Thyroid gland (tissue), 4 donors: ENCODE data around the gene NME9. TPM values are rescaled to one million over a fixed set of nuclear protein-coding genes. Genes with fewer than 3 reads are reported as not detected.

ENCODE experiments used
- DNase-seq, 2 donors: peaks; one replicate each; pipeline ENCODE4 v3.0.0-alpha.2; 2019
- H3K27ac ChIP-seq, 3 donors: fragments of 200-600 bp; sonication (generic); 1 replicate in 2 of 3; 2 replicates in 1 of 3; pipeline ENCODE4 v1.5.1; 2016 to 2019; ENCODE audit warnings: mild to moderate bottlenecking in 1 of 3, moderate library complexity in 1 of 3
- H3K27me3 ChIP-seq: fragments of 200-600 bp; sonication (generic); one replicate; pipeline ENCODE4 v1.5.1; 2019
- H3K36me3 ChIP-seq, 2 donors: fragments of 200-600 bp; sonication (generic); one replicate each; pipeline ENCODE4 v1.5.1; 2016 to 2019
- H3K4me1 ChIP-seq, 2 donors: fragments of 200-600 bp; sonication (generic); one replicate each; pipeline ENCODE4 v1.5.1; 2017 to 2019
- H3K4me3 ChIP-seq, 3 donors: fragments of 200-600 bp; sonication (generic); replicated peaks in 1 of 3; 1 replicate in 2 of 3; 2 replicates in 1 of 3; pipeline ENCODE4 v1.5.1; 2016; ENCODE audit warnings: mild to moderate bottlenecking in 1 of 3
- H3K9me3 ChIP-seq: fragments of 200-600 bp; sonication (generic); one replicate; pipeline ENCODE4 v1.5.1; 2017
- CTCF ChIP-seq, 6 experiments: fragments of 200-600 bp in 3 of 6; fragments of 450-650 bp in 3 of 6; sonication (generic) in 3 of 6; IDR thresholded peaks; one replicate each; pipeline ENCODE4 v1.5.1; 2016 to 2019; ENCODE audit warnings: antibody characterized with exemption in 6 of 6, mild to moderate bottlenecking in 2 of 6, inconsistent platforms in 1 of 6, moderate library complexity in 1 of 6
- POLR2A ChIP-seq, 2 donors: fragments of 450-650 bp; IDR thresholded peaks; one replicate each; pipeline ENCODE4 v1.6.1; 2017; ENCODE audit warnings: antibody characterized with exemption in 2 of 2, mild to moderate bottlenecking in 2 of 2, moderate library complexity in 1 of 2
- WGBS, 2 donors: methylation state at CpG; one replicate each; pipeline ENCODE4 v1.1.5; 2017; 5-methylcytosine and 5-hydroxymethylcytosine counted together
- intact Hi-C: fragments of 100-400 bp; cut with DNase I; formaldehyde crosslinking; loops from one replicate; pipeline ENCODE4 v1.15.1; 2023
- total RNA-seq, 4 donors: library from RNA; depleted of rRNA; stranded (reverse); fragments of >200 nt; gene quantifications; one replicate each; pipeline ENCODE4 v1.2.3, GENCODE V29; 2016

The NME9 gene
- total RNA-seq, 4 donors from 2014 or later: 1.3 to 2.7 (median 2.6) TPM; not detected in 1

- WGBS, 2 donors: 92 to 96% methylated on average over 3 of the region's 3 CpGs
- Histone ChIP-seq H3K36me3 (peaks cover 19 to 60% of the 10 kb centered on the region in 2 donors), H3K27me3 (no peaks in the 10 kb centered on the region), H3K4me1 (no peaks in the 10 kb centered on the region), H3K27ac (no peak overlapping the region), H3K4me3 (no peak overlapping the region), H3K9me3 (no peaks in the 10 kb centered on the region)
- intact Hi-C loops: no loop called here
- no peak for TF ChIP-seq POLR2A (IDR thresholded peaks at IDR 0.05)
- TF ChIP-seq CTCF (IDR thresholded peaks at IDR 0.05): no peak
- no peak for DNase-seq
These were observed 40.0 kb downstream of the NME9 start for GRCh38 chr3:138289701-138290100.

- peaks cover 23 to 62% of the 10 kb centered on the region in 2 donors for H3K36me3 ChIP-seq
- H3K9me3 ChIP-seq: no peaks in the 10 kb centered on the region
- intact Hi-C loops: no loop called here
- no peaks in the 10 kb centered on the region for H3K27me3 ChIP-seq
- no peak overlapping the region for H3K4me3 ChIP-seq
- WGBS, 2 donors: 82 to 96% methylated on average over 2 of the region's 2 CpGs
- H3K27ac ChIP-seq: no peak overlapping the region
- H3K4me1 ChIP-seq: no peaks in the 10 kb centered on the region
- TF ChIP-seq POLR2A (IDR thresholded peaks at IDR 0.05): no peak
- no peak for TF ChIP-seq CTCF (IDR thresholded peaks at IDR 0.05)
- DNase-seq: no peak
These were observed 40.4 kb downstream of the NME9 start for GRCh38 chr3:138289260-138289659.

- 95 to 96% methylated on average over 2 of the region's 2 CpGs for WGBS, 2 donors
- Histone ChIP-seq H3K27ac (no peak overlapping the region), H3K36me3 (peaks cover 24 to 42% of the 10 kb centered on the region in 2 donors), H3K4me3 (no peak overlapping the region), H3K4me1 (no peaks in the 10 kb centered on the region), H3K9me3 (no peaks in the 10 kb centered on the region), H3K27me3 (no peaks in the 10 kb centered on the region)
- intact Hi-C loops: no loop called here
- TF ChIP-seq POLR2A (IDR thresholded peaks at IDR 0.05) (no peak), CTCF (IDR thresholded peaks at IDR 0.05) (no peak)
- no peak for DNase-seq
These were observed 44.6 kb downstream of the NME9 start for GRCh38 chr3:138284957-138285477.

- intact Hi-C loops: no loop called here
- WGBS, 2 donors: 93 to 100% methylated on average over 1 of the region's 1 CpG
- Histone ChIP-seq H3K36me3 (peaks cover 24 to 33% of the 10 kb centered on the region in 2 donors), H3K27ac (no peak overlapping the region), H3K4me3 (no peak overlapping the region), H3K9me3 (no peaks in the 10 kb centered on the region), H3K4me1 (no peaks in the 10 kb centered on the region), H3K27me3 (no peaks in the 10 kb centered on the region)
- TF ChIP-seq POLR2A (IDR thresholded peaks at IDR 0.05) (no peak), CTCF (IDR thresholded peaks at IDR 0.05) (no peak)
- DNase-seq: no peak
These were observed 45.6 kb downstream of the NME9 start for GRCh38 chr3:138284079-138284478.

GRCh38 chr3:138282836-138283235 lies 46.8 kb downstream of the NME9 start:
- Histone ChIP-seq H3K4me1 (no peaks in the 10 kb centered on the region), H3K9me3 (no peaks in the 10 kb centered on the region), H3K27ac (no peak overlapping the region), H3K36me3 (peaks cover 24 to 29% of the 10 kb centered on the region in 2 donors), H3K4me3 (no peak overlapping the region), H3K27me3 (no peaks in the 10 kb centered on the region)
- intact Hi-C loops: no loop called here
- TF ChIP-seq CTCF (IDR thresholded peaks at IDR 0.05) (no peak), POLR2A (IDR thresholded peaks at IDR 0.05) (no peak)
- 98% methylated on average over 2 of the region's 2 CpGs for WGBS, 2 donors
- DNase-seq: no peak
